Measurements from ENCODE around the gene CLRN1. TPM values are rescaled to one million over a fixed set of nuclear protein-coding genes. Genes with fewer than 3 reads are reported as not detected.

CLRN1 gene
- total RNA-seq, 1 donor from 2014 or later = not detected

DNA sequence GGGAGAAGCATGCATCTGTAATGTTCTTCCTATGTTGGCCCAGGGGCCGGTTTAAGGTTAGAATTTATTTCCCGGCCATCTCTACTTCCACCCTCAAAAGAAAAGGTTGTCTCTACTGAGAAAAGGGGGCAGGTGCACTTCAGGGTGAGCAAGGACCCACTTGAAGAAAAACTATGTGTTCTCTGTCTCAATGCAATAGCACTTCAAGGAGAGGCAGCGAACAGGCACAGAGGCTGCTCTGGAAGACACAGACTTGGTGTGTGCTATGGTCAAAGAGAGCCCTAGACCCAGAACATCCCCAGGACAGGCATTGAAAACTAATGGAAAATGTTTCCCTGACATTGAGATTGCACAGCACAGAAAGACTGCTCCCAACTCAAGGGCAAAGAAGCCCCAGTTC, 74.9 kb downstream of the CLRN1 start:
- intact Hi-C loops (cut with DNase I) = no loop called here
- TF ChIP-seq, protein P1, sequence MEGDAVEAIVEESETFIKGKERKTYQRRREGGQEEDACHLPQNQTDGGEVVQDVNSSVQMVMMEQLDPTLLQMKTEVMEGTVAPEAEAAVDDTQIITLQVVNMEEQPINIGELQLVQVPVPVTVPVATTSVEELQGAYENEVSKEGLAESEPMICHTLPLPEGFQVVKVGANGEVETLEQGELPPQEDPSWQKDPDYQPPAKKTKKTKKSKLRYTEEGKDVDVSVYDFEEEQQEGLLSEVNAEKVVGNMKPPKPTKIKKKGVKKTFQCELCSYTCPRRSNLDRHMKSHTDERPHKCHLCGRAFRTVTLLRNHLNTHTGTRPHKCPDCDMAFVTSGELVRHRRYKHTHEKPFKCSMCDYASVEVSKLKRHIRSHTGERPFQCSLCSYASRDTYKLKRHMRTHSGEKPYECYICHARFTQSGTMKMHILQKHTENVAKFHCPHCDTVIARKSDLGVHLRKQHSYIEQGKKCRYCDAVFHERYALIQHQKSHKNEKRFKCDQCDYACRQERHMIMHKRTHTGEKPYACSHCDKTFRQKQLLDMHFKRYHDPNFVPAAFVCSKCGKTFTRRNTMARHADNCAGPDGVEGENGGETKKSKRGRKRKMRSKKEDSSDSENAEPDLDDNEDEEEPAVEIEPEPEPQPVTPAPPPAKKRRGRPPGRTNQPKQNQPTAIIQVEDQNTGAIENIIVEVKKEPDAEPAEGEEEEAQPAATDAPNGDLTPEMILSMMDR (IDR thresholded peaks at IDR 0.05) = no peak
- Histone ChIP-seq H3K27me3 (ENCODE audit: low read depth) (no peaks in the 10 kb centered on the region), H3K9me3 (no peaks in the 10 kb centered on the region), H3K36me3 (no peaks in the 10 kb centered on the region), H3K27ac (no peak overlapping the region), H3K4me1 (no peaks in the 10 kb centered on the region), H3K4me3 (no peak overlapping the region)
- ATAC-seq = peak; percentile 29 to 41
- DNase-seq = no peak

DNA sequence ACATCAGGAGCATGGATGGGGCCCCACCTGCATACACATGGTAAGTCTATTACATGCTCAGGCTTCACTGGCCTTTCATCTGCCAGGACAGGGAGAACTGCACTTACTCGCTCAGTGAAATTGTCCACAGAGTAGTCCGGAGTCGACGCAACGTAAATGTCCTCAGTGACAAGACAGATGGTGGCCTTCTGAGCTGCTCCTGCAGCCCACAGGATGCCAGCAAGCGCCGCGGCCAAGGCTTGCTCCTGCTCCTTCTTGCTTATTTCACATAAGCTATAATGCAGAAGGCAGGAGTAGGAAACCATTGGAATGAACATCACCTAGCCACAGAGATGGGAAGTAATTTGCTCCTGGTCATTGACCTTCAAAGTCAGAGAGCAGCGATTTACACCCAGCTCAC, 81.7 kb downstream of the CLRN1 start:
- no peaks in the 10 kb centered on the region for H3K27me3 ChIP-seq (ENCODE audit: low read depth)
- no peaks in the 10 kb centered on the region for H3K9me3 ChIP-seq
- no peak overlapping the region for H3K4me3 ChIP-seq
- H3K27ac ChIP-seq = no peak overlapping the region
- TF ChIP-seq, protein P1 (IDR thresholded peaks at IDR 0.05) = no peak
- ATAC-seq (no peak), DNase-seq (no peak)
- H3K36me3 ChIP-seq = no peaks in the 10 kb centered on the region
- H3K4me1 ChIP-seq = no peaks in the 10 kb centered on the region
- intact Hi-C loops (cut with DNase I) = no loop called here

DNA sequence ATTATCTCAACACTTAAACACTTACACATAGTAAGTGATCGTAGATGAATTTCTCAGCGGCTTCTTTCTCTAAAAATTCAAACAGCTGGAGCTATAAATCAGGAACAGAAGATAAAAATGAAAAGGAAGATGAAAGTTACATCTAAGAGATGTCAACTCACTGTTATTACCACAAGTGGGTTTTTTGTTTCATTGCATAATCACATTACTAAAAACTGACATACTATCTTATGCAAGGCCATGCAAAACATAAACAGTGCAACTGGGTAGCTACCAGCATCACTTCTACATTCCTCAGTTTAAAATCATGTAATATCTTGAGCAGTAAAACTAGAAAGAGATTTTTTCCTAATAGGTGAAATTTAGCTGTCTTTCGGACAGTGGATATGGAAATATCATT, 82.2 kb downstream of the CLRN1 start:
- no peak overlapping the region for H3K27ac ChIP-seq
- H3K4me3 ChIP-seq = no peak overlapping the region
- no peaks in the 10 kb centered on the region for H3K4me1 ChIP-seq
- TF ChIP-seq, protein P1 (IDR thresholded peaks at IDR 0.05) = no peak
- H3K9me3 ChIP-seq = no peaks in the 10 kb centered on the region
- intact Hi-C loops (cut with DNase I) = no loop called here
- DNase-seq (no peak), ATAC-seq (peak in 1 of 2 donors; percentile 62)
- no peaks in the 10 kb centered on the region for H3K36me3 ChIP-seq
- H3K27me3 ChIP-seq (ENCODE audit: low read depth) = no peaks in the 10 kb centered on the region

DNA sequence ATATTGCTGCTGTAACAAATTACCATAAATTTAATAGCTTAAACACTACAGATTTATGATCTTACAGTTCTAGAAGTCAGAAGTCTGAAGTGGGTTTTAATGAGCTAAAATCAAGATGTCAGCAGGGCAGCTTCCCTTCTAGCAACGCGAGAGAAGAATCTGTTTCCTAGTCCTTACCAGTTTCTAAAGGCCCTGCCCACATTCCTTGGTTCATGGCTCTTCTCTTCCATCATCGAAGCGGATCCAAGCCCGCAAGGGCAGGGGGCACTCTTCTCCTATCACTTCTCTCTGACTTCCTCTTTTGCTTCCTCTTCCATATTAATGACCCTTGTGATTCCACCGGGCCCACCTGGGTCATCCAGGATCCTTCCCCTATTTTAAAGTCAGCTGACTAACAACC, 83.4 kb downstream of the CLRN1 start:
- H3K4me1 ChIP-seq = no peaks in the 10 kb centered on the region
- intact Hi-C loops (cut with DNase I) = no loop called here

DNA sequence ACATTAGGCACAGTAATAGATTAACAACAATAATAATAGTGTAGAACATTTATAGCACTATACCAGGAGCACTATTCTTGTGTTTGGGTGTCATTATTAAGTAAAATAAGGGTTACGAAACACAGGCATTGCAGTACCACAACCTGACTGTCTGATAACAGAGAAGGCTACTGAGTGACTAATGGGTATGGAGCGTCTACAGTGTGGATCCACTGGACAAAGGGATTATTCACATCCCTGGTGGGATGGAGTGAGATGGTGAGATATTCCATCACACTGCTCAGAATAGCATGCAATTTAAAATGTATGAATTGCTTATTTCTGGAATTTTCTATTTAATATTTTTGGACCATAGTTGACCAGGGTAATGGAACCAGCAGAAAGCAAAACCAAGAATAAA, 85.5 kb downstream of the CLRN1 start:
- H3K9me3 ChIP-seq = no peaks in the 10 kb centered on the region
- no peaks in the 10 kb centered on the region for H3K4me1 ChIP-seq
- intact Hi-C loops (cut with DNase I) = no loop called here
- no peak for ATAC-seq
- no peak for DNase-seq
- H3K36me3 ChIP-seq = no peaks in the 10 kb centered on the region
- TF ChIP-seq, protein P1 (IDR thresholded peaks at IDR 0.05) = no peak
- no peak overlapping the region for H3K4me3 ChIP-seq
- H3K27ac ChIP-seq = no peak overlapping the region
- no peaks in the 10 kb centered on the region for H3K27me3 ChIP-seq (ENCODE audit: low read depth)

More for the DNA sequence above, 83.4 kb downstream of the CLRN1 start:
- DNase-seq = no peak
- Histone ChIP-seq H3K9me3 (no peaks in the 10 kb centered on the region), H3K36me3 (no peaks in the 10 kb centered on the region), H3K4me3 (no peak overlapping the region), H3K27me3 (ENCODE audit: low read depth) (no peaks in the 10 kb centered on the region), H3K27ac (no peak overlapping the region)
- ATAC-seq = no peak
- TF ChIP-seq, protein P1 (IDR thresholded peaks at IDR 0.05) = no peak

DNA sequence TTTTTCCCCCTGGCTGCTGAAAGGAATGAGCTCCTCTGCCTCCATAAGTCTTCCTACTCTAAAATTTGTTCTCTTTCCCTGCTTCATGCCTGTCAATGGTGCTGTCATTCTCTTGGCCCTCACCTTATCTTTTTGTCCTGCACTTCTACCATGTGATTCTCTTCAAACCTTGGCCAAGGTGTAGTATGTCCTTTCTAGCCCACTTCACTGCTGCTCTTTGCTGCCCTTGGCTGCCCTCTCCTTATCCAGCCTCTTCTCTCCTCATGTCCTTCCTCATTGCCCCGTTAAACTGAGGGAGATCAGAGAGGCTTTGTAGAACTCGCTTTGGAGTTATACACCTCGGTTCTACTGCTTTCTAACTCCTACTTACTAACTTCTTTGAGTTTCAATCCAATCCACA, 87.0 kb downstream of the CLRN1 start:
- no peaks in the 10 kb centered on the region for H3K9me3 ChIP-seq
- TF ChIP-seq, protein P1 (IDR thresholded peaks at IDR 0.05) = no peak
- H3K27ac ChIP-seq = no peak overlapping the region
- no peaks in the 10 kb centered on the region for H3K36me3 ChIP-seq
- no peak for ATAC-seq
- intact Hi-C loops (cut with DNase I) = no loop called here
- no peaks in the 10 kb centered on the region for H3K27me3 ChIP-seq (ENCODE audit: low read depth)
- H3K4me3 ChIP-seq = no peak overlapping the region
- no peaks in the 10 kb centered on the region for H3K4me1 ChIP-seq
- DNase-seq = no peak

Data from lower lobe of right lung (tissue), 2 donors.